ENCODE results near the gene FIBP.

FIBP gene

GRCh38 chr11:65882120-65883057 lies 5.9 kb downstream of the FIBP start:
- Histone ChIP-seq H3K27ac (ENCODE audit: low read length) (no peak overlapping the region), H2AFZ (ENCODE audit: low read depth, low read length) (no peak overlapping the region), H3K4me3 (ENCODE audit: low read depth in 1 of 2, low read length in 2 of 2) (no peak overlapping the region), H3K79me2 (ENCODE audit: insufficient read depth, low read length) (peaks cover 12% of the 10 kb centered on the region), H4K20me1 (ENCODE audit: insufficient read depth, low read length) (peaks cover 15% of the 10 kb centered on the region), H3K4me1 (ENCODE audit: insufficient read depth, low read length) (peaks cover 33% of the 10 kb centered on the region), H3K9me3 (ENCODE audit: insufficient read depth, low read length, severe bottlenecking) (no peaks in the 10 kb centered on the region), H3K27me3 (ENCODE audit: insufficient read depth, low read length, poor library complexity) (no peaks in the 10 kb centered on the region), H3K9ac (ENCODE audit: low read depth, low read length) (no peak overlapping the region), H3K4me2 (ENCODE audit: insufficient read depth, low read length) (no peak overlapping the region), H3K36me3 (ENCODE audit: insufficient read depth, low read length) (peaks cover 53% of the 10 kb centered on the region)
- TF ChIP-seq CTCF (IDR thresholded peaks at IDR 0.05; ENCODE audit: borderline replicate concordance, extremely low read depth, low read length, poor library complexity, severe bottlenecking) (no peak), EZH2 (IDR thresholded peaks at IDR 0.05; ENCODE audit: borderline replicate concordance, low read depth, low read length, severe bottlenecking) (no peak)
- ATAC-seq (ENCODE audit: insufficient read depth, low read depth) = no peak
- DNase-seq = no peak

- H3K9ac ChIP-seq (ENCODE audit: low read depth, low read length) = no peak overlapping the region
- peaks cover 15% of the 10 kb centered on the region for H4K20me1 ChIP-seq (ENCODE audit: insufficient read depth, low read length)
- no peaks in the 10 kb centered on the region for H3K9me3 ChIP-seq (ENCODE audit: insufficient read depth, low read length, severe bottlenecking)
- peaks cover 39% of the 10 kb centered on the region for H3K36me3 ChIP-seq (ENCODE audit: insufficient read depth, low read length)
- H3K27me3 ChIP-seq (ENCODE audit: insufficient read depth, low read length, poor library complexity) = no peaks in the 10 kb centered on the region
- H3K4me3 ChIP-seq (ENCODE audit: low read depth in 1 of 2, low read length in 2 of 2) = no peak overlapping the region
- TF ChIP-seq CTCF (IDR thresholded peaks at IDR 0.05; ENCODE audit: borderline replicate concordance, extremely low read depth, low read length, poor library complexity, severe bottlenecking) (no peak), EZH2 (IDR thresholded peaks at IDR 0.05; ENCODE audit: borderline replicate concordance, low read depth, low read length, severe bottlenecking) (no peak)
- ATAC-seq (ENCODE audit: insufficient read depth, low read depth) (no peak), DNase-seq (no peak)
- no peak overlapping the region for H3K4me2 ChIP-seq (ENCODE audit: insufficient read depth, low read length)
- peaks cover 20% of the 10 kb centered on the region for H3K4me1 ChIP-seq (ENCODE audit: insufficient read depth, low read length)
- no peak overlapping the region for H3K27ac ChIP-seq (ENCODE audit: low read length)
- H2AFZ ChIP-seq (ENCODE audit: low read depth, low read length) = no peak overlapping the region
- H3K79me2 ChIP-seq (ENCODE audit: insufficient read depth, low read length) = 0 out of 2 replicates have a peak, but pooled peaks cover 3% of the 10 kb centered on the region
These were observed 7.3 kb downstream of the FIBP start for GRCh38 chr11:65880844-65881421.

- Histone ChIP-seq H3K36me3 (ENCODE audit: insufficient read depth, low read length) (peaks cover 31% of the 10 kb centered on the region), H3K79me2 (ENCODE audit: insufficient read depth, low read length) (0 out of 2 replicates have a peak, but pooled peaks cover 3% of the 10 kb centered on the region), H3K9ac (ENCODE audit: low read depth, low read length) (no peak overlapping the region), H3K4me1 (ENCODE audit: insufficient read depth, low read length) (peaks cover 13% of the 10 kb centered on the region), H3K9me3 (ENCODE audit: insufficient read depth, low read length, severe bottlenecking) (no peaks in the 10 kb centered on the region), H3K27me3 (ENCODE audit: insufficient read depth, low read length, poor library complexity) (no peaks in the 10 kb centered on the region), H3K4me2 (ENCODE audit: insufficient read depth, low read length) (no peak overlapping the region), H4K20me1 (ENCODE audit: insufficient read depth, low read length) (peaks cover 11% of the 10 kb centered on the region), H2AFZ (ENCODE audit: low read depth, low read length) (no peak overlapping the region), H3K4me3 (ENCODE audit: low read depth in 1 of 2, low read length in 2 of 2) (no peak overlapping the region), H3K27ac (ENCODE audit: low read length) (no peak overlapping the region)
- DNase-seq (no peak), ATAC-seq (ENCODE audit: insufficient read depth, low read depth) (no peak)
- no peak for TF ChIP-seq EZH2 (IDR thresholded peaks at IDR 0.05; ENCODE audit: borderline replicate concordance, low read depth, low read length, severe bottlenecking)
- TF ChIP-seq CTCF (IDR thresholded peaks at IDR 0.05; ENCODE audit: borderline replicate concordance, extremely low read depth, low read length, poor library complexity, severe bottlenecking) = no peak
These were observed 8.2 kb downstream of the FIBP start for GRCh38 chr11:65880027-65880426.
